K562 (cell line): Measurements from ENCODE around the gene MT2A. TPM values are rescaled to one million over a fixed set of nuclear protein-coding genes. Genes with fewer than 3 reads are reported as not detected.
A peak's percentile ranks its signal among the peaks of the same experiment; 100 is the strongest.

ENCODE experiments used
- ATAC-seq: fragments of 200-7000 bp; cut with Tn5 transposase; 3 replicates; pipeline ENCODE4 v1.9.1; 2020; ENCODE audit warnings: moderate library complexity
- BruUV-seq: library from RNA; stranded (reverse); fragments of 400-500 nt; replicated peaks from 2 replicates; lab custom pipeline; 2021; lab: Mats Ljungman, UMichigan
- CTCF ChIA-PET: fragments of 300-600 bp; formaldehyde crosslinking; extraction: SDS; loops from one replicate; lab custom pipeline; 2021; ENCODE audit warnings: low intra/inter-chr PET ratio; lab: Yijun Ruan, JAX
- POLR2A ChIA-PET: fragments of 300-600, 350-650 bp; sonication (Branson Sonifier 250); formaldehyde crosslinking; extraction: SDS; loops from one replicate; lab custom pipeline; 2021; ENCODE audit warnings: antibody characterized with exemption, inconsistent platforms; lab: Yijun Ruan, JAX
- DNase-seq, 4 experiments: peaks; one replicate each; pipeline versions ENCODE4 v3.0.0 to v3.0.0-alpha.2; 2011 to 2018; ENCODE audit warnings: low spot score in 3 of 4, mixed read lengths in 3 of 4; ENCODE audit errors: extremely low read depth in 1 of 4
- FAIRE-seq: peaks from 2 replicates; lab custom pipeline; 2011; peaks lifted over from hg19 to GRCh38; lab: Jason Lieb, UNC
- H2AFZ ChIP-seq: 2 replicates; pipeline ENCODE4 v1.6.0; 2011; ENCODE audit warnings: low read depth, low read length, control low read depth, inconsistent platforms
- H3K27ac ChIP-seq: fragments of 200-600 bp; 3 replicates; pipeline ENCODE4 v1.8.0; 2011; ENCODE audit warnings: low read depth, mild to moderate bottlenecking, control low read depth, inconsistent platforms, low read length, moderate library complexity, mixed read lengths; ENCODE audit errors: extremely low read depth
- H3K27me3 ChIP-seq, 2 experiments: fragments of 300-600 bp in 1 of 2; 2 replicates in 1 of 2; 3 replicates in 1 of 2; pipeline versions ENCODE4 v1.6.0 to v1.8.0; 2011; ENCODE audit warnings: inconsistent platforms in 2 of 2, low read length in 2 of 2, mild to moderate bottlenecking in 1 of 2, mixed read lengths in 1 of 2, moderate library complexity in 1 of 2; ENCODE audit not compliant: control insufficient read depth in 2 of 2, insufficient read depth in 2 of 2
- H3K36me3 ChIP-seq: fragments of 300-600 bp; 3 replicates; pipeline ENCODE4 v1.8.0; 2011; ENCODE audit warnings: mild to moderate bottlenecking, low read length, inconsistent platforms; ENCODE audit not compliant: control insufficient read depth, insufficient read depth
- H3K4me1 ChIP-seq, 2 experiments: fragments of 200-600 bp in 1 of 2; replicated peaks in 1 of 2; 2 replicates in 1 of 2; 3 replicates in 1 of 2; pipeline versions ENCODE4 v1.5.1 to v1.8.0; 2011; ENCODE audit warnings: inconsistent platforms in 2 of 2, low read length in 2 of 2, mild to moderate bottlenecking in 1 of 2, mixed read lengths in 1 of 2, moderate library complexity in 1 of 2; ENCODE audit not compliant: control insufficient read depth in 2 of 2, insufficient read depth in 2 of 2
- H3K4me2 ChIP-seq: 2 replicates; pipeline ENCODE4 v1.6.1; 2011; ENCODE audit warnings: low read length, control low read depth, inconsistent platforms, mixed read lengths; ENCODE audit not compliant: insufficient read depth
- H3K4me3 ChIP-seq: fragments of 200-600 bp; sonication (generic), shearing (Covaris generic); 2 replicates; pipeline ENCODE4 v1.5.1; 2016; ENCODE audit warnings: control low read depth, inconsistent platforms
- H3K79me2 ChIP-seq: fragments of 200-600 bp; 3 replicates; pipeline ENCODE4 v1.8.0; 2011; ENCODE audit warnings: low read length, inconsistent platforms; ENCODE audit not compliant: control insufficient read depth, insufficient read depth
- H3K9ac ChIP-seq, 2 experiments: 2 replicates each; pipeline versions ENCODE4 v1.6.0 to v1.6.1; 2011; ENCODE audit warnings: low read depth in 2 of 2, low read length in 2 of 2, control low read depth in 1 of 2, inconsistent platforms in 1 of 2, mild to moderate bottlenecking in 1 of 2, mixed read lengths in 1 of 2; ENCODE audit not compliant: insufficient read depth in 1 of 2
- H3K9me1 ChIP-seq: one replicate; pipeline ENCODE4 v1.6.0; 2011; ENCODE audit warnings: inconsistent platforms, mild to moderate bottlenecking, low read length, moderate library complexity; ENCODE audit not compliant: control insufficient read depth, insufficient read depth
- H3K9me3 ChIP-seq: replicated peaks from 2 replicates; pipeline ENCODE4 v1.5.1; 2011; ENCODE audit warnings: low read depth, low read length, inconsistent platforms; ENCODE audit not compliant: control insufficient read depth, insufficient read depth
- H4K20me1 ChIP-seq: replicated peaks from 2 replicates; pipeline ENCODE4 v1.6.1; 2011; ENCODE audit warnings: low read length, inconsistent platforms, mixed read lengths; ENCODE audit not compliant: control insufficient read depth, insufficient read depth
- EZH2 ChIP-seq: IDR thresholded peaks from 2 replicates; pipeline ENCODE4 v1.6.1; 2012; ENCODE audit warnings: low read depth, mild to moderate bottlenecking, inconsistent platforms, low read length, borderline replicate concordance
- NELFE ChIP-seq: IDR thresholded peaks from 2 replicates; pipeline ENCODE4 v1.6.1; 2011; ENCODE audit warnings: mild to moderate bottlenecking; ENCODE audit not compliant: insufficient read depth, insufficient read length
- NRF1 ChIP-seq, 2 experiments: fragments of 450-650 bp; IDR thresholded peaks in 1 of 2; conservative IDR thresholded peaks in 1 of 2; 2 replicates each; pipeline ENCODE4 v1.6.1; 2014; ENCODE audit warnings: mild to moderate bottlenecking in 2 of 2
- WGBS: fragments of 100-300 bp; shearing (Covaris generic); methylation state at CpG from one replicate; pipeline ENCODE4 v1.1.6; 2016; ENCODE audit warnings: low coverage, mixed read lengths; ENCODE audit not compliant: insufficient coverage; ENCODE audit errors: missing lambda C conversion rate; 5-methylcytosine and 5-hydroxymethylcytosine counted together
- in situ Hi-C: fragments of 300-500 bp; cut with MboI; formaldehyde crosslinking; loops from 4 replicates; pipeline ENCODE4 v1.15.0; 2018; ENCODE audit warnings: inconsistent platforms, mixed read lengths
- intact Hi-C: fragments of 100-400 bp; cut with micrococcal nuclease; formaldehyde crosslinking; loops from 2 replicates; pipeline ENCODE4 v1.14.2; 2022
- polyA plus RNA-seq, 8 experiments: library from polyadenylated mRNA; depleted of rRNA in 4 of 8; stranded (reverse) in 5 of 8; unstranded in 3 of 8; fragments of >200 nt; fragmentation: Nextera tagmentation in 2 of 8; fragmentation: Illumina TruSeq in 1 of 8; extraction: Ambion mirVana in 2 of 8; extraction: Trizol in 1 of 8; gene quantifications; 2 replicates each; pipeline versions ENCODE4 v1.2.1 to v1.2.3, GENCODE V29; 2011 to 2014; ENCODE audit warnings: inconsistent platforms in 1 of 8, missing spikeins in 1 of 8
- total RNA-seq, 7 experiments: library from RNA; depleted of rRNA in 6 of 7; stranded (reverse); fragments of >200 nt in 6 of 7; fragmentation: Illumina TruSeq in 2 of 7; extraction: Trizol in 2 of 7; gene quantifications; 2 replicates each; pipeline versions ENCODE4 v1.2.1 to v1.2.3, GENCODE V29; 2011 to 2021; ENCODE audit warnings: low replicate concordance in 1 of 7

MT2A gene
- total and polyA plus RNA-seq, 9 of the 15 experiments (the other 6 are each of a cell fraction or from before 2014, with no cell fraction given) = 2.0 to 16.9 (median 8.5) TPM

- 5% methylated on average over 49 of the region's 68 CpGs for WGBS
- in situ Hi-C loops (no loop called here), intact Hi-C loops (no loop called here)
- 0 out of 2 replicates have a peak, but pooled peaks have one; percentile 20 for TF ChIP-seq EZH2
- peak; percentile 89 to 91 for TF ChIP-seq NRF1 (conservative IDR thresholded peaks at IDR 0.05 in 1 of 2, IDR thresholded peaks at IDR 0.05 in 1 of 2)
- TF ChIP-seq NELFE = no peak
- ChIA-PET CTCF (no interaction called here), POLR2A (no interaction called here)
- Histone ChIP-seq H3K36me3 (no peaks in the 10 kb centered on the region), H3K9me3 (no peaks in the 10 kb centered on the region), H3K9ac (peak within 1 kb of the TSS in 1 of 2 experiments; percentile 26; a peak in 1 of 4 replicates), H2AFZ (no peak within 1 kb of the TSS), H3K9me1 (no peaks in the 10 kb centered on the region), H3K4me2 (no peak within 1 kb of the TSS), H3K4me1 (peaks cover 3 to 17% of the 10 kb centered on the region in 2 experiments; a peak in 3 of 5 replicates), H3K27me3 (peaks cover 39 to 69% of the 10 kb centered on the region in 2 experiments), H3K4me3 (no peak within 1 kb of the TSS), H4K20me1 (0 out of 2 replicates have a peak, but pooled peaks cover 4% of the 10 kb centered on the region), H3K79me2 (no peaks in the 10 kb centered on the region), H3K27ac (no peak within 1 kb of the TSS)
- no TSS peak for BruUV-seq
- FAIRE-seq (no peak), DNase-seq (peak; percentile 32 to 66 (median 59)), ATAC-seq (peak; percentile 83)
Observed at GRCh38 chr16:56637814-56638750, 29.7 kb downstream of the MT2A start, which contains the start of gene MT1A. Gene MT1A, plus strand, starts transcription at chr16:56638666. Its CDS starts 73 bp downstream, at chr16:56638739.
